DOHH2 (cell line): ENCODE results near the gene ZNF527.
A peak's percentile ranks its signal among the peaks of the same experiment; 100 is the strongest.

Source experiments
- H3F3A ChIP-seq: fragments of 200-600 bp; sonication (generic), shearing (Covaris generic); 2 replicates; pipeline ENCODE4 v1.6.0; 2016; ENCODE audit warnings: antibody characterized with exemption, mild to moderate bottlenecking; ENCODE audit not compliant: control insufficient read depth, insufficient read depth
- H3K27ac ChIP-seq: fragments of 200-600 bp; sonication (generic); 2 replicates; pipeline ENCODE4 v1.5.1; 2014; ENCODE audit warnings: low read depth, mild to moderate bottlenecking, low read length, moderate library complexity
- H3K27me3 ChIP-seq: fragments of 200-600 bp; sonication (generic); 2 replicates; pipeline ENCODE4 v1.6.1; 2014; ENCODE audit warnings: mild to moderate bottlenecking, low read length, mixed read lengths; ENCODE audit not compliant: control insufficient read depth
- H3K36me3 ChIP-seq: fragments of 200-600 bp; sonication (generic); 2 replicates; pipeline ENCODE4 v1.6.1; 2014; ENCODE audit warnings: mild to moderate bottlenecking, low read length, moderate library complexity, mixed read lengths; ENCODE audit not compliant: control insufficient read depth
- H3K4me1 ChIP-seq: fragments of 200-600 bp; sonication (generic); 2 replicates; pipeline ENCODE4 v1.6.1; 2014; ENCODE audit warnings: mild to moderate bottlenecking, low read length, mixed read lengths; ENCODE audit not compliant: control insufficient read depth
- H3K4me2 ChIP-seq: fragments of 200-600 bp; sonication (generic); 2 replicates; pipeline ENCODE4 v1.6.0; 2014; ENCODE audit warnings: mild to moderate bottlenecking, low read length, moderate library complexity
- H3K4me3 ChIP-seq: fragments of 200-600 bp; sonication (generic); 2 replicates; pipeline ENCODE4 v1.5.1; 2014; ENCODE audit warnings: mild to moderate bottlenecking, low read length, mixed read lengths
- H3K79me2 ChIP-seq: fragments of 200-600 bp; sonication (generic); 2 replicates; pipeline ENCODE4 v1.6.1; 2014; ENCODE audit warnings: mild to moderate bottlenecking, low read length, mixed read lengths; ENCODE audit not compliant: control insufficient read depth
- H3K9me2 ChIP-seq: fragments of 200-600 bp; sonication (generic); replicated peaks from 2 replicates; pipeline ENCODE4 v1.6.1; 2014; ENCODE audit warnings: mild to moderate bottlenecking, low read length, mixed read lengths; ENCODE audit not compliant: control insufficient read depth
- H3K9me3 ChIP-seq: fragments of 200-600 bp; sonication (generic); 2 replicates; pipeline ENCODE4 v1.6.1; 2014; ENCODE audit warnings: antibody characterized with exemption, low read length, mixed read lengths; ENCODE audit not compliant: control insufficient read depth, insufficient read depth
- H4K20me1 ChIP-seq: fragments of 200-600 bp; sonication (generic); 2 replicates; pipeline ENCODE4 v1.6.0; 2014; ENCODE audit warnings: low read depth, mild to moderate bottlenecking, antibody characterized with exemption, low read length, moderate library complexity; ENCODE audit not compliant: control insufficient read depth, insufficient read depth
- CTCF ChIP-seq: fragments of 200-600 bp; sonication (generic); IDR thresholded peaks from one replicate; pipeline ENCODE4 v1.5.1; 2014; ENCODE audit warnings: antibody characterized with exemption, mild to moderate bottlenecking, low read depth, low read length; ENCODE audit not compliant: poor library complexity, severe bottlenecking
- EZH2phosphoT487 ChIP-seq: fragments of 200-600 bp; sonication (generic); IDR thresholded peaks from 2 replicates; pipeline ENCODE4 v1.6.1; 2017; ENCODE audit warnings: borderline replicate concordance, mild to moderate bottlenecking, antibody characterized with exemption, low read length, moderate library complexity, mixed read lengths

The ZNF527 gene

GRCh38 chr19:37370880-37371661 is at the start of gene ZNF527:
ZNF527 (plus strand) TSS chr19:37371099; CDS start chr19:37374199, 3,100 bp downstream.
- Histone ChIP-seq H3K36me3 (peaks cover 3% of the 10 kb centered on the region; the same call in 1 of the 2 replicates), H3K27me3 (no peaks in the 10 kb centered on the region), H3K4me2 (peak within 1 kb of the TSS; percentile 87), H3F3A (no peaks in the 10 kb centered on the region), H3K9me2 (no peaks in the 10 kb centered on the region), H4K20me1 (no peaks in the 10 kb centered on the region), H3K79me2 (no peaks in the 10 kb centered on the region), H3K4me3 (peak within 1 kb of the TSS; percentile 89), H3K4me1 (peaks cover 7% of the 10 kb centered on the region), H3K27ac (peak within 1 kb of the TSS; percentile 40), H3K9me3 (peaks cover 26% of the 10 kb centered on the region)
- TF ChIP-seq EZH2phosphoT487 (no peak), CTCF (no peak)

GRCh38 chr19:37329686-37330085 is 41.2 kb upstream of the ZNF527 start:
- no peaks in the 10 kb centered on the region for H4K20me1 ChIP-seq

GRCh38 chr19:37332839-37333238 is 38.1 kb upstream of the ZNF527 start:
- no peaks in the 10 kb centered on the region for H3F3A ChIP-seq
- no peaks in the 10 kb centered on the region for H3K9me2 ChIP-seq
- H4K20me1 ChIP-seq: no peaks in the 10 kb centered on the region
- peaks cover 5% of the 10 kb centered on the region; the same call in 1 of the 2 replicates for H3K36me3 ChIP-seq
- H3K79me2 ChIP-seq: no peaks in the 10 kb centered on the region
- peaks cover 24% of the 10 kb centered on the region; the same call in 1 of the 2 replicates for H3K9me3 ChIP-seq
- no peaks in the 10 kb centered on the region for H3K27me3 ChIP-seq
- no peak overlapping the region for H3K27ac ChIP-seq
- no peak overlapping the region for H3K4me3 ChIP-seq
- TF ChIP-seq CTCF (no peak), EZH2phosphoT487 (no peak)
- peaks cover 4% of the 10 kb centered on the region; the same call in 1 of the 2 replicates for H3K4me1 ChIP-seq
- H3K4me2 ChIP-seq: no peak overlapping the region

More at GRCh38 chr19:37329686-37330085, 41.2 kb upstream of the ZNF527 start:
- Histone ChIP-seq H3K4me1 (peaks cover under 1% of the 10 kb centered on the region; the same call in 1 of the 2 replicates), H3K79me2 (no peaks in the 10 kb centered on the region), H3K9me3 (peaks cover 12% of the 10 kb centered on the region; the same call in 1 of the 2 replicates), H3K4me3 (no peak overlapping the region), H3K27ac (no peak overlapping the region), H3F3A (no peaks in the 10 kb centered on the region), H3K36me3 (peaks cover 11% of the 10 kb centered on the region; the same call in 1 of the 2 replicates), H3K4me2 (no peak overlapping the region), H3K9me2 (no peaks in the 10 kb centered on the region), H3K27me3 (no peaks in the 10 kb centered on the region)
- peak; percentile 17 for TF ChIP-seq CTCF
- no peak for TF ChIP-seq EZH2phosphoT487
